ENCODE data around the gene PI4K2A. TPM values are rescaled to one million over a fixed set of nuclear protein-coding genes. Genes with fewer than 3 reads are reported as not detected.
A peak's percentile ranks its signal among the peaks of the same experiment; 100 is the strongest.

PI4K2A gene
- total and polyA plus RNA-seq, 2 of the 4 experiments (the other 2 are of a cell fraction), result 15.8 to 27.3 TPM

GRCh38 chr10:97719602-97720001 lies 79.1 kb downstream of the PI4K2A start:
- Histone ChIP-seq H3K27me3 (ENCODE audit: control insufficient read depth, insufficient read depth, low read length) (no peaks in the 10 kb centered on the region), H3K56ac (ENCODE audit: extremely low read depth, insufficient read depth, low read length) (no peak overlapping the region), H3K9me3 (ENCODE audit: control insufficient read depth, insufficient read depth, low read length) (no peaks in the 10 kb centered on the region), H4K20me1 (ENCODE audit: insufficient read depth, low read length) (peaks cover 43% of the 10 kb centered on the region), H2BK15ac (ENCODE audit: low read depth, low read length) (no peak overlapping the region), H4K8ac (ENCODE audit: low read depth in 2 of 2, low read length in 2 of 2) (no peak overlapping the region), H3K4ac (ENCODE audit: low read depth, low read length) (no peak overlapping the region), H3K14ac (replicated peaks; ENCODE audit: low read depth, low read length) (no peak overlapping the region), H3K79me1 (ENCODE audit: low read depth in 1 of 2, low read length in 2 of 2) (peaks cover 36 to 58% of the 10 kb centered on the region in 2 experiments), H2BK20ac (ENCODE audit: low read depth, low read length) (no peak overlapping the region), H3K36me3 (ENCODE audit: control insufficient read depth, insufficient read depth, low read length) (peaks cover 31% of the 10 kb centered on the region), H3K4me1 (ENCODE audit: control insufficient read depth, insufficient read depth, low read length) (peaks cover 24% of the 10 kb centered on the region), H2BK5ac (ENCODE audit: low read depth, low read length, poor library complexity, severe bottlenecking) (no peak overlapping the region), H2AFZ (replicated peaks; ENCODE audit: low read length, poor library complexity) (no peak overlapping the region), H3K27ac (ENCODE audit: insufficient read depth, low read length) (no peak overlapping the region), H3K18ac (ENCODE audit: low read depth, low read length) (no peak overlapping the region), H3K9ac (ENCODE audit: low read depth, low read length) (no peak overlapping the region), H2AK5ac (ENCODE audit: low read depth, low read length) (no peak overlapping the region), H3K9me1 (ENCODE audit: insufficient read depth, low read length) (peaks cover 20% of the 10 kb centered on the region), H2AK9ac (replicated peaks; ENCODE audit: low read depth, low read length, poor library complexity) (peak overlapping the region; percentile 23), H2BK120ac (ENCODE audit: low read depth, low read length) (no peak overlapping the region), H3K23ac (ENCODE audit: low read depth, low read length) (no peak overlapping the region), H3K4me2 (ENCODE audit: low read depth, low read length) (no peak overlapping the region), H3K4me3 (ENCODE audit: insufficient read depth, low read depth, low read length) (no peak overlapping the region), H4K5ac (ENCODE audit: low read depth, low read length) (no peak overlapping the region), H4K91ac (ENCODE audit: insufficient read depth, low read depth, low read length) (no peak overlapping the region)
- ChIA-PET POLR2A (ENCODE audit: unreplicated experiment) (no interaction called here), CTCF (no interaction called here)
- TF ChIP-seq USF2 (IDR thresholded peaks at IDR 0.05; ENCODE audit: low read depth, low read length) (no peak), CTCF (conservative IDR thresholded peaks at IDR 0.05; ENCODE audit: low read depth, low read length) (no peak), BHLHE40 (IDR thresholded peaks at IDR 0.05; ENCODE audit: low read depth, low read length) (no peak), MXI1 (IDR thresholded peaks at IDR 0.05; ENCODE audit: borderline replicate concordance, low read depth, low read length) (no peak), MAFK (IDR thresholded peaks at IDR 0.05; ENCODE audit: low read depth, low read length) (no peak), MAZ (IDR thresholded peaks at IDR 0.05; ENCODE audit: borderline replicate concordance, low read depth, low read length) (no peak), CEBPB (IDR thresholded peaks at IDR 0.05; ENCODE audit: low read depth, low read length) (no peak), RCOR1 (IDR thresholded peaks at IDR 0.05; ENCODE audit: insufficient replicate concordance, low read length) (no peak), POLR2A (IDR thresholded peaks at IDR 0.05; ENCODE audit: low read depth, low read length) (no peak), CHD1 (IDR thresholded peaks at IDR 0.05; ENCODE audit: low read depth, low read length) (no peak), NFE2L2 (IDR thresholded peaks at IDR 0.05; ENCODE audit: low read depth, low read length) (no peak), RFX5 (IDR thresholded peaks at IDR 0.05; ENCODE audit: low read depth, low read length) (no peak), FOS (IDR thresholded peaks at IDR 0.05; ENCODE audit: low read depth, low read length) (no peak), SMC3 (IDR thresholded peaks at IDR 0.05; ENCODE audit: low read depth, low read length) (no peak)
- DNase-seq (no peak), ATAC-seq (ENCODE audit: low read depth) (no peak)
- intact Hi-C loops (cut with micrococcal nuclease), result no loop called here
- dilution Hi-C loops (cut with HindIII; ENCODE audit: low sequenced_read_pairs, unreplicated experiment), result no loop called here
- no TSS peak for BruUV-seq (replicated peaks)
- in situ Hi-C loops (cut with MboI; ENCODE audit: low sequenced_read_pairs), result no loop called here
- no CpG with 5 or more reads among the region's 2 CpGs for WGBS, 2 experiments (ENCODE audit: extremely low coverage in 2 of 2, insufficient read length in 1 of 2)
